Measurements from ENCODE around the gene PRRT2.
A peak's percentile ranks its signal among the peaks of the same experiment; 100 is the strongest.

Gene PRRT2

DNA sequence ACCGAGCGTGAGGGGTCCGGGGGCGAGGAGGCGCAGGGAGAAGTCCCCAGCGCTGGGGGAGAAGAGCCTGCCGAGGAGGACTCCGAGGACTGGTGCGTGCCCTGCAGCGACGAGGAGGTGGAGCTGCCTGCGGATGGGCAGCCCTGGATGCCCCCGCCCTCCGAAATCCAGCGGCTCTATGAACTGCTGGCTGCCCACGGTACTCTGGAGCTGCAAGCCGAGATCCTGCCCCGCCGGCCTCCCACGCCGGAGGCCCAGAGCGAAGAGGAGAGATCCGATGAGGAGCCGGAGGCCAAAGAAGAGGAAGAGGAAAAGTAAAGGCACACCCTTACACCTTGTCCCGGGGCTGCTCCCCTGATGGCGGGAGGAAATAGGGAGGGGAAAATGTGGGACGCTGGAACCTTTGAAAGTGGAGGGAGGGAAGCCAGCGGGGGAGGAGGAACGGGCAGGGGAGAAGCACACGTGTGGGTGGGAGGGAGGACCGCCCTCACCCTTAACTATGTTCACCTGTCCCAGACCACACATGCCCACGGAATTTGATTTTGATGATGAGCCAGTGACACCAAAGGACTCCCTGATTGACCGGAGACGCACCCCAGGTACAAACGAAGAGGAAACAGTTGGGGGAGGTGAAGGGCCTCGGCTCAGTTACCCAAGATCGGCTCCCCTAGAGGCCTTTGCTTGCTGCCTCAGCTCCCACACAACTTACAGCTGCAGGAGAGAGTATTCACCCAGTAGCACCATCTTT lies 4.9 kb downstream of the PRRT2 start:
- TF ChIP-seq, protein P1, sequence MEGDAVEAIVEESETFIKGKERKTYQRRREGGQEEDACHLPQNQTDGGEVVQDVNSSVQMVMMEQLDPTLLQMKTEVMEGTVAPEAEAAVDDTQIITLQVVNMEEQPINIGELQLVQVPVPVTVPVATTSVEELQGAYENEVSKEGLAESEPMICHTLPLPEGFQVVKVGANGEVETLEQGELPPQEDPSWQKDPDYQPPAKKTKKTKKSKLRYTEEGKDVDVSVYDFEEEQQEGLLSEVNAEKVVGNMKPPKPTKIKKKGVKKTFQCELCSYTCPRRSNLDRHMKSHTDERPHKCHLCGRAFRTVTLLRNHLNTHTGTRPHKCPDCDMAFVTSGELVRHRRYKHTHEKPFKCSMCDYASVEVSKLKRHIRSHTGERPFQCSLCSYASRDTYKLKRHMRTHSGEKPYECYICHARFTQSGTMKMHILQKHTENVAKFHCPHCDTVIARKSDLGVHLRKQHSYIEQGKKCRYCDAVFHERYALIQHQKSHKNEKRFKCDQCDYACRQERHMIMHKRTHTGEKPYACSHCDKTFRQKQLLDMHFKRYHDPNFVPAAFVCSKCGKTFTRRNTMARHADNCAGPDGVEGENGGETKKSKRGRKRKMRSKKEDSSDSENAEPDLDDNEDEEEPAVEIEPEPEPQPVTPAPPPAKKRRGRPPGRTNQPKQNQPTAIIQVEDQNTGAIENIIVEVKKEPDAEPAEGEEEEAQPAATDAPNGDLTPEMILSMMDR (IDR thresholded peaks at IDR 0.05): no peak

DNA sequence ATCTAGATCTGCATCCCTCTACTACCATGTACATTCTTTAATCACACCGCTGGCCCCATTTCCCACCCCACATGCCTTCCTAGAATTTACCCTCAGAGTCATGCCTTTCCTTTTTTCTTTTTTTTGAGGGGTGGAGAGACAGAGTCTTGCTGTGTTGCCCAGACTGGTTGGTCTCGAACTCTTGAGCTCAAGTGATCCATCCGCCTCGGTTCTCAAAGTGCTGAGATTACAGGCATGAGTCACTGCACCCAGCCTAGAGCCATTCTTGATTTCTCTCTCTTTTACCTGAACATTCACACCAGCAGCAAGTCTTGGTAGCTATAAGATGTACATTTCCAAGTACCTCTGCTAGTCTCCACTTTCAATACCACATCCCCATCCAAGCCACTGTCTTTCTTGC lies 6.1 kb downstream of the PRRT2 start:
- Histone ChIP-seq H3K9me3 (ENCODE audit: control insufficient read depth, low read length) (no peaks in the 10 kb centered on the region), H2AFZ (no peak overlapping the region), H3K4me2 (ENCODE audit: low read length) (no peak overlapping the region), H3K79me2 (peaks cover 26% of the 10 kb centered on the region), H3K27ac (no peak overlapping the region), H3K36me3 (ENCODE audit: control insufficient read depth, insufficient read depth, low read length) (no peaks in the 10 kb centered on the region), H3K4me3 (ENCODE audit: low read depth, low read length) (no peak overlapping the region), H3K9ac (no peak overlapping the region), H3K27me3 (ENCODE audit: control insufficient read depth, insufficient read depth, low read length) (no peaks in the 10 kb centered on the region), H3K4me1 (peaks cover 25% of the 10 kb centered on the region)
- TF ChIP-seq, protein P1 (IDR thresholded peaks at IDR 0.05): no peak

More for the DNA sequence above, 4.9 kb downstream of the PRRT2 start:
- Histone ChIP-seq H3K4me2 (ENCODE audit: low read length) (peak overlapping the region; percentile 89), H3K9ac (peak overlapping the region; percentile 47), H3K36me3 (ENCODE audit: control insufficient read depth, insufficient read depth, low read length) (no peaks in the 10 kb centered on the region), H3K27me3 (ENCODE audit: control insufficient read depth, insufficient read depth, low read length) (no peaks in the 10 kb centered on the region), H2AFZ (peak overlapping the region; percentile 96), H3K9me3 (ENCODE audit: control insufficient read depth, low read length) (no peaks in the 10 kb centered on the region), H3K4me3 (ENCODE audit: low read depth, low read length) (peak overlapping the region; percentile 89), H3K4me1 (peaks cover 18% of the 10 kb centered on the region), H3K79me2 (peaks cover 17% of the 10 kb centered on the region), H3K27ac (peak overlapping the region; percentile 95)

DNA sequence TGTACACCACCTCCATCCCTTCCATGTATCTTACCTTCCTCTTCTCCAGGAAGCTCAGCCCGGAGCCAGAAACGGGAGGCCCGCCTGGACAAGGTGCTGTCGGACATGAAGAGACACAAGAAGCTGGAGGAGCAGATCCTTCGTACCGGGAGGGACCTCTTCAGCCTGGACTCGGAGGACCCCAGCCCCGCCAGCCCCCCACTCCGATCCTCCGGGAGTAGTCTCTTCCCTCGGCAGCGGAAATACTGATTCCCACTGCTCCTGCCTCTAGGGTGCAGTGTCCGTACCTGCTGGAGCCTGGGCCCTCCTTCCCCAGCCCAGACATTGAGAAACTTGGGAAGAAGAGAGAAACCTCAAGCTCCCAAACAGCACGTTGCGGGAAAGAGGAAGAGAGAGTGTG lies 7.5 kb downstream of the PRRT2 start:
- no peak overlapping the region for H2AFZ ChIP-seq
- peaks cover 19% of the 10 kb centered on the region for H3K4me1 ChIP-seq
- no peaks in the 10 kb centered on the region for H3K9me3 ChIP-seq (ENCODE audit: control insufficient read depth, low read length)
- H3K36me3 ChIP-seq (ENCODE audit: control insufficient read depth, insufficient read depth, low read length): no peaks in the 10 kb centered on the region
- no peaks in the 10 kb centered on the region for H3K27me3 ChIP-seq (ENCODE audit: control insufficient read depth, insufficient read depth, low read length)
- H3K27ac ChIP-seq: peak overlapping the region; percentile 93
- no peak overlapping the region for H3K4me3 ChIP-seq (ENCODE audit: low read depth, low read length)
- H3K79me2 ChIP-seq: peaks cover 34% of the 10 kb centered on the region
- H3K9ac ChIP-seq: no peak overlapping the region
- TF ChIP-seq, protein P1 (IDR thresholded peaks at IDR 0.05): no peak
- no peak overlapping the region for H3K4me2 ChIP-seq (ENCODE audit: low read length)

DNA sequence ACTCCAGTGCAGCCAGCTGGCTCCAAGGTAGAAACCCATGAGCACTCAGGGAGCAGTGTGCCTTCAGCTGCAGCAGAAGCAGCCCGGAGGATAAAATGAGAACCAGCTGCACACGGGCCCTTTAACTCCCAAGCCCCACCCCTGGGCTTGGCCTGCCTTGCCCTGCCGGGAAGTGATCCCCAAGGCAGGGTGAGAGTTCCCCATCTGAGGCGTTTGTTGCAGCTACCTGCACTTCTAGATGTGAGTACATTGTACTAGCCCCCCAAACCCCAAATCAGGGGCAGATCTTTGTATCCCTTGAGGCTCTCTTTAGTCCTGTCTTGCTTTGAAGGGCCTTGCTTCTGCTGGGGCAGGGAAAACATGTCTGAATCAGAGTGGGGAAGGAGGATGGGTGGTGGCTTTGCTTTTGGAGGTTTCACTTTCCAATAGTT lies 8.3 kb downstream of the PRRT2 start, which contains the start of gene MVP:
MVP (plus strand) TSS at position 192 of the 431 bp plus-strand sequence. CDS start 10,088 bp downstream, outside the sequence.
- Histone ChIP-seq H3K9ac (peak within 1 kb of the TSS; percentile 43), H3K36me3 (ENCODE audit: control insufficient read depth, insufficient read depth, low read length) (no peaks in the 10 kb centered on the region), H3K27me3 (ENCODE audit: control insufficient read depth, insufficient read depth, low read length) (no peaks in the 10 kb centered on the region), H3K4me1 (peaks cover 14% of the 10 kb centered on the region), H3K4me3 (ENCODE audit: low read depth, low read length) (peak within 1 kb of the TSS; percentile 68), H3K4me2 (ENCODE audit: low read length) (peak within 1 kb of the TSS; percentile 76), H3K27ac (peak within 1 kb of the TSS; percentile 93), H3K9me3 (ENCODE audit: control insufficient read depth, low read length) (no peaks in the 10 kb centered on the region), H2AFZ (peak within 1 kb of the TSS; percentile 72), H3K79me2 (peaks cover 39% of the 10 kb centered on the region)
- TF ChIP-seq, protein P1 (IDR thresholded peaks at IDR 0.05): no peak
